HEK293 (cell line): ENCODE data around the gene STK11.
A peak's percentile ranks its signal among the peaks of the same experiment; 100 is the strongest.

Source experiments
- BCL11A ChIP-seq: fragments of 450-650 bp; formaldehyde crosslinking; IDR thresholded peaks from 2 replicates; pipeline ENCODE4 v1.5.1; 2016; ENCODE audit warnings: low read depth, missing biosample characterization, missing genetic modification characterization
- GLI4 ChIP-seq: fragments of 450-650 bp; formaldehyde crosslinking; IDR thresholded peaks from 2 replicates; pipeline ENCODE4 v1.5.1; 2016; ENCODE audit warnings: missing biosample characterization, missing genetic modification characterization
- GLIS2 ChIP-seq: fragments of 450-650 bp; formaldehyde crosslinking; IDR thresholded peaks from 2 replicates; pipeline ENCODE4 v1.5.1; 2016; ENCODE audit warnings: missing biosample characterization, missing genetic modification characterization
- IKZF3 ChIP-seq: fragments of 450-650 bp; IDR thresholded peaks from 2 replicates; pipeline ENCODE4 v1.5.0; 2018; ENCODE audit warnings: missing biosample characterization, mild to moderate bottlenecking, missing genetic modification characterization, moderate library complexity
- KLF17 ChIP-seq: fragments of 450-650 bp; formaldehyde crosslinking; IDR thresholded peaks from 2 replicates; pipeline ENCODE4 v1.5.1; 2016; ENCODE audit warnings: missing biosample characterization, missing genetic modification characterization
- KLF8 ChIP-seq: fragments of 450-650 bp; formaldehyde crosslinking; IDR thresholded peaks from 2 replicates; pipeline ENCODE4 v1.5.1; 2016; ENCODE audit warnings: missing biosample characterization, missing genetic modification characterization
- OSR2 ChIP-seq: fragments of 450-650 bp; formaldehyde crosslinking; IDR thresholded peaks from 2 replicates; pipeline ENCODE4 v1.5.1; 2016; ENCODE audit warnings: missing biosample characterization, missing genetic modification characterization
- SP2 ChIP-seq: fragments of 450-650 bp; formaldehyde crosslinking; IDR thresholded peaks from 2 replicates; pipeline ENCODE4 v1.5.1; 2016; ENCODE audit warnings: missing biosample characterization, missing genetic modification characterization
- YY1 ChIP-seq: fragments of 450-650 bp; formaldehyde crosslinking; IDR thresholded peaks from 2 replicates; pipeline ENCODE4 v1.5.1; 2018; ENCODE audit warnings: missing biosample characterization, missing genetic modification characterization
- ZBTB26 ChIP-seq: fragments of 450-650 bp; formaldehyde crosslinking; optimal IDR thresholded peaks from 2 replicates; pipeline ENCODE3; 2016; ENCODE audit warnings: missing biosample characterization, mild to moderate bottlenecking, missing genetic modification characterization
- ZBTB6 ChIP-seq: fragments of 450-650 bp; formaldehyde crosslinking; IDR thresholded peaks from 2 replicates; pipeline ENCODE4 v1.5.1; 2017; ENCODE audit warnings: missing biosample characterization, missing genetic modification characterization
- ZFHX2 ChIP-seq: fragments of 450-650 bp; formaldehyde crosslinking; conservative IDR thresholded peaks from 2 replicates; pipeline ENCODE4 v1.5.1; 2016; ENCODE audit warnings: missing biosample characterization, missing genetic modification characterization
- ZFP3 ChIP-seq: fragments of 450-650 bp; formaldehyde crosslinking; IDR thresholded peaks from 2 replicates; pipeline ENCODE4 v1.5.1; 2016; ENCODE audit warnings: low read depth, missing biosample characterization, missing genetic modification characterization
- ZFP37 ChIP-seq: fragments of 450-650 bp; formaldehyde crosslinking; IDR thresholded peaks from 2 replicates; pipeline ENCODE4 v1.5.1; 2016; ENCODE audit warnings: missing biosample characterization, missing genetic modification characterization
- ZIC2 ChIP-seq: fragments of 450-650 bp; formaldehyde crosslinking; IDR thresholded peaks from 2 replicates; pipeline ENCODE4 v1.5.1; 2016; ENCODE audit warnings: missing biosample characterization, missing genetic modification characterization
- ZNF311 ChIP-seq: fragments of 450-650 bp; formaldehyde crosslinking; IDR thresholded peaks from 2 replicates; pipeline ENCODE4 v1.5.1; 2017; ENCODE audit warnings: missing biosample characterization, missing genetic modification characterization, borderline replicate concordance
- ZNF362 ChIP-seq: fragments of 450-650 bp; formaldehyde crosslinking; IDR thresholded peaks from 2 replicates; pipeline ENCODE4 v1.5.1; 2016; ENCODE audit warnings: missing biosample characterization, missing genetic modification characterization
- ZNF394 ChIP-seq: fragments of 450-650 bp; formaldehyde crosslinking; IDR thresholded peaks from 2 replicates; pipeline ENCODE4 v1.5.1; 2016; ENCODE audit warnings: missing biosample characterization, missing genetic modification characterization, mild to moderate bottlenecking, moderate library complexity, borderline replicate concordance
- ZNF416 ChIP-seq: fragments of 450-650 bp; formaldehyde crosslinking; IDR thresholded peaks from 2 replicates; pipeline ENCODE4 v1.5.1; 2016; ENCODE audit warnings: missing biosample characterization, missing genetic modification characterization
- ZNF423 ChIP-seq: fragments of 450-650 bp; formaldehyde crosslinking; IDR thresholded peaks from 2 replicates; pipeline ENCODE4 v1.5.1; 2016; ENCODE audit warnings: missing biosample characterization, missing genetic modification characterization
- ZNF48 ChIP-seq: fragments of 450-650 bp; formaldehyde crosslinking; IDR thresholded peaks from 2 replicates; pipeline ENCODE4 v1.5.1; 2016; ENCODE audit warnings: missing biosample characterization, missing genetic modification characterization
- ZNF510 ChIP-seq: fragments of 450-650 bp; formaldehyde crosslinking; IDR thresholded peaks from 2 replicates; pipeline ENCODE4 v1.5.1; 2018; ENCODE audit warnings: mild to moderate bottlenecking, missing genetic modification characterization, missing biosample characterization; ENCODE audit not compliant: insufficient replicate concordance
- ZNF549 ChIP-seq: fragments of 450-650 bp; IDR thresholded peaks from 2 replicates; pipeline ENCODE4 v1.5.1; 2018; ENCODE audit warnings: missing biosample characterization, missing genetic modification characterization, mild to moderate bottlenecking, inconsistent platforms, moderate library complexity
- ZNF558 ChIP-seq: fragments of 450-650 bp; formaldehyde crosslinking; IDR thresholded peaks from 2 replicates; pipeline ENCODE4 v1.5.1; 2016; ENCODE audit warnings: missing biosample characterization, missing genetic modification characterization
- ZNF610 ChIP-seq: fragments of 450-650 bp; formaldehyde crosslinking; IDR thresholded peaks from 2 replicates; pipeline ENCODE4 v1.5.1; 2016; ENCODE audit warnings: missing biosample characterization, missing genetic modification characterization, borderline replicate concordance
- ZNF623 ChIP-seq: fragments of 450-650 bp; formaldehyde crosslinking; IDR thresholded peaks from 2 replicates; pipeline ENCODE4 v1.5.1; 2016; ENCODE audit warnings: missing biosample characterization, missing genetic modification characterization
- ZNF629 ChIP-seq: fragments of 450-650 bp; formaldehyde crosslinking; IDR thresholded peaks from 2 replicates; pipeline ENCODE4 v1.5.1; 2017; ENCODE audit warnings: missing biosample characterization, missing genetic modification characterization
- ZNF664 ChIP-seq: fragments of 450-650 bp; formaldehyde crosslinking; IDR thresholded peaks from 2 replicates; pipeline ENCODE4 v1.5.1; 2016; ENCODE audit warnings: missing biosample characterization, missing genetic modification characterization
- ZNF692 ChIP-seq: fragments of 450-650 bp; formaldehyde crosslinking; IDR thresholded peaks from 2 replicates; pipeline ENCODE4 v1.5.1; 2016; ENCODE audit warnings: missing biosample characterization, missing genetic modification characterization
- ZNF707 ChIP-seq: fragments of 450-650 bp; formaldehyde crosslinking; IDR thresholded peaks from 2 replicates; pipeline ENCODE4 v1.5.1; 2016; ENCODE audit warnings: missing biosample characterization, missing genetic modification characterization
- ZNF792 ChIP-seq: fragments of 450-650 bp; formaldehyde crosslinking; IDR thresholded peaks from 2 replicates; pipeline ENCODE4 v1.5.1; 2016; ENCODE audit warnings: missing biosample characterization, missing genetic modification characterization
- ZNF837 ChIP-seq: fragments of 450-650 bp; formaldehyde crosslinking; IDR thresholded peaks from 2 replicates; pipeline ENCODE4 v1.5.1; 2016; ENCODE audit warnings: missing biosample characterization, missing genetic modification characterization
- ZNF843 ChIP-seq: fragments of 450-650 bp; formaldehyde crosslinking; IDR thresholded peaks from 2 replicates; pipeline ENCODE4 v1.5.1; 2016; ENCODE audit warnings: missing biosample characterization, missing genetic modification characterization

Gene STK11

GRCh38 chr19:1223018-1223855, 17.7 kb downstream of the STK11 start (continued):
- TF ChIP-seq KLF8 (tag by site-specific recombination): peak; percentile 85
- TF ChIP-seq IKZF3: no peak
- no peak for TF ChIP-seq ZNF48 (tag by site-specific recombination)
- peak; percentile 33 for TF ChIP-seq ZFHX2 (tag by site-specific recombination)
- TF ChIP-seq ZNF311: no peak
- no peak for TF ChIP-seq ZNF837 (tag by site-specific recombination)
- no peak for TF ChIP-seq ZNF362 (tag by site-specific recombination)
- peak; percentile 12; the same call in 1 of the 2 replicates for TF ChIP-seq GLIS2 (tag by site-specific recombination)
- no peak for TF ChIP-seq ZNF610 (tag by site-specific recombination)
- TF ChIP-seq ZNF394 (tag by site-specific recombination): no peak
- no peak for TF ChIP-seq ZNF510
- no peak for TF ChIP-seq YY1 (tag by site-specific recombination)
- no peak for TF ChIP-seq ZBTB26 (tag by site-specific recombination)
- TF ChIP-seq ZNF664: no peak
- TF ChIP-seq ZFP37: no peak
- TF ChIP-seq ZBTB6: no peak
- no peak for TF ChIP-seq ZNF707 (tag by site-specific recombination)
- TF ChIP-seq ZNF843 (tag by site-specific recombination): no peak
- no peak for TF ChIP-seq BCL11A (tag by site-specific recombination)
- TF ChIP-seq ZNF558: no peak
- TF ChIP-seq ZNF423: peak; percentile 87
- peak; percentile 58 for TF ChIP-seq ZIC2 (tag by site-specific recombination)
- TF ChIP-seq KLF17 (tag by site-specific recombination): peak; percentile 71
- TF ChIP-seq ZNF623: no peak
- TF ChIP-seq GLI4 (tag by site-specific recombination): no peak
- no peak for TF ChIP-seq ZFP3
- TF ChIP-seq ZNF629 (tag by site-specific recombination): peak; percentile 80
- no peak for TF ChIP-seq ZNF792 (tag by site-specific recombination)
- TF ChIP-seq SP2 (tag by site-specific recombination): 0 out of 2 replicates have a peak, but pooled peaks have one; percentile 4
- TF ChIP-seq OSR2 (tag by site-specific recombination): peak; percentile 8; the same call in 1 of the 2 replicates
- TF ChIP-seq ZNF416: no peak
- no peak for TF ChIP-seq ZNF549 (tag by site-specific recombination)
- peak; percentile 24; the same call in 1 of the 2 replicates for TF ChIP-seq ZNF692 (tag by site-specific recombination)
